B cell (primary cell): ENCODE measurements around the gene ADAMTS12. TPM values are rescaled to one million over a fixed set of nuclear protein-coding genes. Genes with fewer than 3 reads are reported as not detected.

Experiments used
- ATAC-seq: fragments of 200-7000 bp; cut with Tn5 transposase; one replicate; pipeline ENCODE4 v1.10.0; 2021; ENCODE audit warnings: low read depth, mild to moderate bottlenecking, moderate number of reproducible peaks, moderate library complexity
- CTCF ChIA-PET: fragments of 350-600 bp; sonication (Branson Sonifier 250); formaldehyde crosslinking; loops from one replicate; lab custom pipeline; 2021; ENCODE audit warnings: antibody characterized with exemption, inconsistent platforms; lab: Charles Lee
- POLR2A ChIA-PET: fragments of 350-600 bp; sonication (Branson Sonifier 250); formaldehyde crosslinking; loops from one replicate; lab custom pipeline; 2021; ENCODE audit warnings: antibody characterized with exemption; lab: Charles Lee
- DNase-seq: peaks from one replicate; pipeline ENCODE4 v3.0.0; 2013
- H2AFZ ChIP-seq: 2 replicates; pipeline ENCODE4 v1.6.1; 2012; ENCODE audit warnings: mild to moderate bottlenecking, low read depth, low read length; ENCODE audit not compliant: insufficient read depth, poor library complexity, severe bottlenecking
- H3K27ac ChIP-seq, 2 donors: 1 replicate in 1 of 2; 2 replicates in 1 of 2; pipeline ENCODE4 v1.5.1; 2012 to 2013; ENCODE audit warnings: low read length in 2 of 2, mild to moderate bottlenecking in 2 of 2, moderate library complexity in 1 of 2
- H3K27me3 ChIP-seq, 4 experiments: fragments of 200-600 bp in 1 of 4; sonication (generic) in 1 of 4; replicated peaks in 1 of 4; 1 replicate in 2 of 4; 2 replicates in 2 of 4; pipeline versions ENCODE4 v1.6.1 to v1.7.0; 2013 to 2016; ENCODE audit warnings: low read length in 3 of 4, mild to moderate bottlenecking in 2 of 4, mixed read lengths in 1 of 4, moderate library complexity in 1 of 4; ENCODE audit not compliant: insufficient read depth in 4 of 4, control insufficient read depth in 3 of 4; ENCODE audit errors: control extremely low read depth in 1 of 4
- H3K36me3 ChIP-seq, 2 experiments: replicated peaks in 1 of 2; 1 replicate in 1 of 2; 2 replicates in 1 of 2; pipeline versions ENCODE4 v1.6.1 to v1.7.1; 2013; ENCODE audit warnings: low read length in 1 of 2; ENCODE audit not compliant: insufficient read depth in 2 of 2, control insufficient read depth in 1 of 2; ENCODE audit errors: control extremely low read depth in 1 of 2, extremely low read depth in 1 of 2
- H3K4me1 ChIP-seq, 2 donors: fragments of 200-600 bp in 1 of 2; sonication (generic) in 1 of 2; 1 replicate in 1 of 2; 2 replicates in 1 of 2; pipeline versions ENCODE4 v1.5.1 to v1.6.1; 2013 to 2017; ENCODE audit warnings: low read length in 2 of 2; ENCODE audit not compliant: control insufficient read depth in 2 of 2, insufficient read depth in 2 of 2
- H3K4me2 ChIP-seq: replicated peaks from 2 replicates; pipeline ENCODE3; 2012; ENCODE audit warnings: mild to moderate bottlenecking, low read depth, low read length; ENCODE audit not compliant: poor library complexity, severe bottlenecking
- H3K4me3 ChIP-seq, 5 experiments: fragments of 200-600 bp in 1 of 5; sonication (generic) in 1 of 5; 1 replicate in 3 of 5; 2 replicates in 2 of 5; pipeline versions ENCODE4 v1.5.1 to v1.7.0; 2011 to 2016; ENCODE audit warnings: low read length in 4 of 5, mild to moderate bottlenecking in 4 of 5, low read depth in 2 of 5, control low read depth in 1 of 5, moderate library complexity in 1 of 5; ENCODE audit not compliant: insufficient read depth in 1 of 5; ENCODE audit errors: control extremely low read depth in 1 of 5, extremely low read depth in 1 of 5
- H3K79me2 ChIP-seq: fragments of 200-600 bp; sonication (generic); one replicate; pipeline ENCODE4 v1.6.0; 2016; ENCODE audit warnings: low read length; ENCODE audit not compliant: control insufficient read depth, insufficient read depth
- H3K9ac ChIP-seq: fragments of 200-600 bp; sonication (generic); 2 replicates; pipeline ENCODE4 v1.6.1; 2017; ENCODE audit warnings: mild to moderate bottlenecking, low read length, moderate library complexity
- H3K9me3 ChIP-seq, 3 donors: one replicate each; pipeline versions ENCODE4 v1.6.1 to v1.7.1; 2013; ENCODE audit warnings: low read length in 2 of 3; ENCODE audit not compliant: control insufficient read depth in 2 of 3, insufficient read depth in 1 of 3; ENCODE audit errors: control extremely low read depth in 1 of 3
- H4K20me1 ChIP-seq: 2 replicates; pipeline ENCODE4 v1.6.0; 2012; ENCODE audit warnings: mild to moderate bottlenecking, low read length; ENCODE audit not compliant: insufficient read depth, control insufficient read depth, poor library complexity, severe bottlenecking
- H3K27ac Mint-ChIP-seq: one replicate; pipeline ENCODE4 v1.8.0; 2021; ENCODE audit warnings: mixed read lengths
- H3K27me3 Mint-ChIP-seq: one replicate; pipeline ENCODE4 v1.8.0; 2021; ENCODE audit warnings: mixed read lengths
- H3K4me1 Mint-ChIP-seq: one replicate; pipeline ENCODE4 v1.8.0; 2021; ENCODE audit warnings: mixed read lengths
- H3K4me3 Mint-ChIP-seq: one replicate; pipeline ENCODE4 v1.8.0; 2021; ENCODE audit warnings: mixed read lengths
- H3K9me3 Mint-ChIP-seq: one replicate; pipeline ENCODE4 v1.8.0; 2022; ENCODE audit warnings: mixed read lengths; ENCODE audit not compliant: insufficient read depth
- CTCF ChIP-seq: fragments of 200-600 bp; IDR thresholded peaks from one replicate; pipeline ENCODE4 v1.8.0; 2022; ENCODE audit warnings: antibody characterized with exemption, mild to moderate bottlenecking
- EZH2 ChIP-seq: IDR thresholded peaks from 2 replicates; pipeline ENCODE4 v1.6.1; 2012; ENCODE audit warnings: borderline replicate concordance, low read depth, mild to moderate bottlenecking, moderate library complexity, low read length; ENCODE audit not compliant: insufficient read depth, poor library complexity, severe bottlenecking
- WGBS: methylation state at CpG from one replicate; pipeline ENCODE4 v1.1.5; 2013; ENCODE audit warnings: missing lambda C conversion rate; ENCODE audit not compliant: insufficient coverage; 5-methylcytosine and 5-hydroxymethylcytosine counted together
- intact Hi-C: fragments of 100-400 bp; cut with micrococcal nuclease; formaldehyde crosslinking; loops from one replicate; pipeline ENCODE4 v1.10.0; 2022
- polyA plus RNA-seq: library from polyadenylated mRNA; depleted of rRNA; stranded (reverse); fragments of >200 nt; gene quantifications from 2 replicates; pipeline ENCODE4 v1.2.3, GENCODE V29; 2012
- total RNA-seq, 2 donors: library from RNA; stranded (reverse); fragments of 120-200 nt in 1 of 2; gene quantifications; 1 replicate in 1 of 2; 2 replicates in 1 of 2; pipeline versions ENCODE4 v1.2.3 to v1.2.4, GENCODE V29; 2013 to 2022

ADAMTS12 gene
- total and polyA plus RNA-seq, 2 donors (not counting 1 experiment from before 2014, with no cell fraction given) = not detected

- H3K27me3 Mint-ChIP-seq = no peaks in the 10 kb centered on the region
- Histone ChIP-seq H4K20me1 (no peaks in the 10 kb centered on the region), H3K27ac (no peak overlapping the region), H3K4me2 (peak overlapping the region; percentile 29), H2AFZ (peak overlapping the region; percentile 60), H3K4me1 (peaks cover 3 to 17% of the 10 kb centered on the region in 2 donors), H3K36me3 (no peaks in the 10 kb centered on the region), H3K79me2 (no peaks in the 10 kb centered on the region), H3K27me3 (no peaks in the 10 kb centered on the region), H3K9me3 (no peaks in the 10 kb centered on the region), H3K4me3 (no peak overlapping the region), H3K9ac (no peak overlapping the region)
- intact Hi-C loops = no loop called here
- ATAC-seq (no peak), DNase-seq (peak; percentile 19)
- no peak for TF ChIP-seq CTCF
- TF ChIP-seq EZH2 = no peak
- H3K27ac Mint-ChIP-seq = peak overlapping the region; percentile 77
- no peaks in the 10 kb centered on the region for H3K9me3 Mint-ChIP-seq
- CTCF ChIA-PET = no interaction called here
- WGBS = 69% methylated on average over 5 of the region's 11 CpGs
- peak overlapping the region; percentile 75 for H3K4me3 Mint-ChIP-seq
- H3K4me1 Mint-ChIP-seq = peaks cover 26% of the 10 kb centered on the region
- POLR2A ChIA-PET = no interaction called here
These were observed 205.7 kb downstream of the ADAMTS12 start for GRCh38 chr5:33685873-33686755.

GRCh38 chr5:33684496-33685159 is 207.2 kb downstream of the ADAMTS12 start:
- 0% methylated on average over 2 of the region's 7 CpGs for WGBS
- TF ChIP-seq EZH2 = no peak
- no peak for TF ChIP-seq CTCF
- Histone ChIP-seq H2AFZ (no peak overlapping the region), H3K79me2 (no peaks in the 10 kb centered on the region), H3K4me1 (peaks cover 3 to 17% of the 10 kb centered on the region in 2 donors), H3K9me3 (no peaks in the 10 kb centered on the region), H3K27ac (no peak overlapping the region), H3K9ac (no peak overlapping the region), H3K27me3 (no peaks in the 10 kb centered on the region), H3K4me3 (no peak overlapping the region), H3K36me3 (no peaks in the 10 kb centered on the region), H3K4me2 (no peak overlapping the region), H4K20me1 (no peaks in the 10 kb centered on the region)
- ATAC-seq (no peak), DNase-seq (no peak)
- ChIA-PET CTCF (no interaction called here), POLR2A (no interaction called here)
- no peaks in the 10 kb centered on the region for H3K9me3 Mint-ChIP-seq
- intact Hi-C loops = no loop called here
- no peak overlapping the region for H3K27ac Mint-ChIP-seq
- peaks cover 28% of the 10 kb centered on the region for H3K4me1 Mint-ChIP-seq
- H3K4me3 Mint-ChIP-seq = no peak overlapping the region
- H3K27me3 Mint-ChIP-seq = no peaks in the 10 kb centered on the region
